B cell (primary cell): Measurements from ENCODE around the gene BTG2. TPM values are rescaled to one million over a fixed set of nuclear protein-coding genes. Genes with fewer than 3 reads are reported as not detected.

Experiments
- ATAC-seq: fragments of 200-7000 bp; cut with Tn5 transposase; one replicate; pipeline ENCODE4 v1.10.0; 2021; ENCODE audit warnings: low read depth, mild to moderate bottlenecking, moderate number of reproducible peaks, moderate library complexity
- CTCF ChIA-PET: fragments of 350-600 bp; sonication (Branson Sonifier 250); formaldehyde crosslinking; loops from one replicate; lab custom pipeline; 2021; ENCODE audit warnings: antibody characterized with exemption, inconsistent platforms; lab: Charles Lee
- POLR2A ChIA-PET: fragments of 350-600 bp; sonication (Branson Sonifier 250); formaldehyde crosslinking; loops from one replicate; lab custom pipeline; 2021; ENCODE audit warnings: antibody characterized with exemption; lab: Charles Lee
- DNase-seq: peaks from one replicate; pipeline ENCODE4 v3.0.0; 2013
- H2AFZ ChIP-seq: 2 replicates; pipeline ENCODE4 v1.6.1; 2012; ENCODE audit warnings: mild to moderate bottlenecking, low read depth, low read length; ENCODE audit not compliant: insufficient read depth, poor library complexity, severe bottlenecking
- H3K27ac ChIP-seq, 2 donors: 1 replicate in 1 of 2; 2 replicates in 1 of 2; pipeline ENCODE4 v1.5.1; 2012 to 2013; ENCODE audit warnings: low read length in 2 of 2, mild to moderate bottlenecking in 2 of 2, moderate library complexity in 1 of 2
- H3K27me3 ChIP-seq, 4 experiments: fragments of 200-600 bp in 1 of 4; sonication (generic) in 1 of 4; replicated peaks in 1 of 4; 1 replicate in 2 of 4; 2 replicates in 2 of 4; pipeline versions ENCODE4 v1.6.1 to v1.7.0; 2013 to 2016; ENCODE audit warnings: low read length in 3 of 4, mild to moderate bottlenecking in 2 of 4, mixed read lengths in 1 of 4, moderate library complexity in 1 of 4; ENCODE audit not compliant: insufficient read depth in 4 of 4, control insufficient read depth in 3 of 4; ENCODE audit errors: control extremely low read depth in 1 of 4
- H3K36me3 ChIP-seq, 2 experiments: replicated peaks in 1 of 2; 1 replicate in 1 of 2; 2 replicates in 1 of 2; pipeline versions ENCODE4 v1.6.1 to v1.7.1; 2013; ENCODE audit warnings: low read length in 1 of 2; ENCODE audit not compliant: insufficient read depth in 2 of 2, control insufficient read depth in 1 of 2; ENCODE audit errors: control extremely low read depth in 1 of 2, extremely low read depth in 1 of 2
- H3K4me1 ChIP-seq, 2 donors: fragments of 200-600 bp in 1 of 2; sonication (generic) in 1 of 2; 1 replicate in 1 of 2; 2 replicates in 1 of 2; pipeline versions ENCODE4 v1.5.1 to v1.6.1; 2013 to 2017; ENCODE audit warnings: low read length in 2 of 2; ENCODE audit not compliant: control insufficient read depth in 2 of 2, insufficient read depth in 2 of 2
- H3K4me2 ChIP-seq: replicated peaks from 2 replicates; pipeline ENCODE3; 2012; ENCODE audit warnings: mild to moderate bottlenecking, low read depth, low read length; ENCODE audit not compliant: poor library complexity, severe bottlenecking
- H3K4me3 ChIP-seq, 5 experiments: fragments of 200-600 bp in 1 of 5; sonication (generic) in 1 of 5; 1 replicate in 3 of 5; 2 replicates in 2 of 5; pipeline versions ENCODE4 v1.5.1 to v1.7.0; 2011 to 2016; ENCODE audit warnings: low read length in 4 of 5, mild to moderate bottlenecking in 4 of 5, low read depth in 2 of 5, control low read depth in 1 of 5, moderate library complexity in 1 of 5; ENCODE audit not compliant: insufficient read depth in 1 of 5; ENCODE audit errors: control extremely low read depth in 1 of 5, extremely low read depth in 1 of 5
- H3K79me2 ChIP-seq: fragments of 200-600 bp; sonication (generic); one replicate; pipeline ENCODE4 v1.6.0; 2016; ENCODE audit warnings: low read length; ENCODE audit not compliant: control insufficient read depth, insufficient read depth
- H3K9ac ChIP-seq: fragments of 200-600 bp; sonication (generic); 2 replicates; pipeline ENCODE4 v1.6.1; 2017; ENCODE audit warnings: mild to moderate bottlenecking, low read length, moderate library complexity
- H3K9me3 ChIP-seq, 3 donors: one replicate each; pipeline versions ENCODE4 v1.6.1 to v1.7.1; 2013; ENCODE audit warnings: low read length in 2 of 3; ENCODE audit not compliant: control insufficient read depth in 2 of 3, insufficient read depth in 1 of 3; ENCODE audit errors: control extremely low read depth in 1 of 3
- H4K20me1 ChIP-seq: 2 replicates; pipeline ENCODE4 v1.6.0; 2012; ENCODE audit warnings: mild to moderate bottlenecking, low read length; ENCODE audit not compliant: insufficient read depth, control insufficient read depth, poor library complexity, severe bottlenecking
- H3K27ac Mint-ChIP-seq: one replicate; pipeline ENCODE4 v1.8.0; 2021; ENCODE audit warnings: mixed read lengths
- H3K27me3 Mint-ChIP-seq: one replicate; pipeline ENCODE4 v1.8.0; 2021; ENCODE audit warnings: mixed read lengths
- H3K4me1 Mint-ChIP-seq: one replicate; pipeline ENCODE4 v1.8.0; 2021; ENCODE audit warnings: mixed read lengths
- H3K4me3 Mint-ChIP-seq: one replicate; pipeline ENCODE4 v1.8.0; 2021; ENCODE audit warnings: mixed read lengths
- H3K9me3 Mint-ChIP-seq: one replicate; pipeline ENCODE4 v1.8.0; 2022; ENCODE audit warnings: mixed read lengths; ENCODE audit not compliant: insufficient read depth
- CTCF ChIP-seq: fragments of 200-600 bp; IDR thresholded peaks from one replicate; pipeline ENCODE4 v1.8.0; 2022; ENCODE audit warnings: antibody characterized with exemption, mild to moderate bottlenecking
- EZH2 ChIP-seq: IDR thresholded peaks from 2 replicates; pipeline ENCODE4 v1.6.1; 2012; ENCODE audit warnings: borderline replicate concordance, low read depth, mild to moderate bottlenecking, moderate library complexity, low read length; ENCODE audit not compliant: insufficient read depth, poor library complexity, severe bottlenecking
- WGBS: methylation state at CpG from one replicate; pipeline ENCODE4 v1.1.5; 2013; ENCODE audit warnings: missing lambda C conversion rate; ENCODE audit not compliant: insufficient coverage; 5-methylcytosine and 5-hydroxymethylcytosine counted together
- intact Hi-C: fragments of 100-400 bp; cut with micrococcal nuclease; formaldehyde crosslinking; loops from one replicate; pipeline ENCODE4 v1.10.0; 2022
- polyA plus RNA-seq: library from polyadenylated mRNA; depleted of rRNA; stranded (reverse); fragments of >200 nt; gene quantifications from 2 replicates; pipeline ENCODE4 v1.2.3, GENCODE V29; 2012
- total RNA-seq, 2 donors: library from RNA; stranded (reverse); fragments of 120-200 nt in 1 of 2; gene quantifications; 1 replicate in 1 of 2; 2 replicates in 1 of 2; pipeline versions ENCODE4 v1.2.3 to v1.2.4, GENCODE V29; 2013 to 2022

BTG2 gene
- total and polyA plus RNA-seq, 2 donors (not counting 1 experiment from before 2014, with no cell fraction given), result 508 to 778 TPM

DNA sequence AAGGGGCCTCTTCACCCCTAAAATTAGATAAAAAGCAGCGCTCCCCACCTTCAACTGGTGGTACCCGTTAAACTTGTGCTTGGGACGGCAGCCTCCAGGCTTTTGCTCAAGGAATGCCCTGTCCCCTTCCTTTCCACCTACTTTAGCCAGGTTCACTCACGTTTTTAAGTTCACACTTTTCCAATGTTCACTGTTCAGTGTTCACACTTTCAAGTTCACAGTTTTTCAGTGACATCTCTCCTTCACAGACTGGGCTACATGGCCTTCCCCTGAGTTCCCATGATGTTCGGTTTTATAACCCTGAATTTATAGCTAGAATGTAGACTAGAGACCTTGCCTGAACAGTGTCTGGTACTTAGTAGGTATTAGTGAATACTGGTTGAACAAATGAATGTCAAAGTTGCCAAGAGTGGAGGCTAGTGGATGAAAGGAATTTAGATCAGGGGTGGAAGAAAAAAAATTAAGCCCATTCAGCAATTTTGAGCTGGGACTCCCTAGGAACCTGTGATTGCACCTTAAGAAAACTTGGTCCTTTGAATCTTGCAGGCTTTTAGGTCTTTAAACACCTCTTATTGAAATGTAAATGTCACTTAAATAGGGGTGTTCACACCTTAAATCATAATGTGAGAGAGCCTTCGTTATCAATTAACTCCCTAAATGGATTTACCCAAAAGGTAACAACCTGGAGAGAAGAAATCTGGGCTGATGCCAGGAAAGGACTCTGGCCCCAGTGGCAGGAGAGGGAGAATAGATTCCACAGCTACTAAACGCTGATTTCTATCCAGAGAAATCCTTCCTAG, 12.3 kb downstream of the BTG2 start:
- H3K27ac Mint-ChIP-seq, result peak overlapping the region; percentile 65
- 91% methylated on average over 5 of the region's 7 CpGs for WGBS

More for the DNA sequence above, 12.3 kb downstream of the BTG2 start:
- no peaks in the 10 kb centered on the region for H3K9me3 Mint-ChIP-seq
- H3K27me3 Mint-ChIP-seq, result no peaks in the 10 kb centered on the region
- no peak overlapping the region for H3K9ac ChIP-seq
- H2AFZ ChIP-seq, result no peak overlapping the region
- DNase-seq (no peak), ATAC-seq (no peak)
- intact Hi-C loops, result no loop called here
- no peaks in the 10 kb centered on the region for H4K20me1 ChIP-seq
- H3K79me2 ChIP-seq, result peaks cover 11% of the 10 kb centered on the region
- H3K4me1 ChIP-seq, result peaks cover 51 to 65% of the 10 kb centered on the region in 2 donors
- no peaks in the 10 kb centered on the region for H3K9me3 ChIP-seq
- TF ChIP-seq CTCF (no peak), EZH2 (no peak)
- H3K27ac ChIP-seq, result peak overlapping the region in 1 of 2 donors; percentile 56
- H3K4me3 Mint-ChIP-seq, result no peak overlapping the region
- no peak overlapping the region for H3K4me3 ChIP-seq
- no peaks in the 10 kb centered on the region for H3K27me3 ChIP-seq
- POLR2A ChIA-PET, result interaction anchor here (0.7 to 13.4 kb wide), 5 partner anchors 8 to 43 kb away, joined by 3 to 687 read pairs (median 4); partner anchors contain the start of gene BTG2
- no peaks in the 10 kb centered on the region for H3K36me3 ChIP-seq
- CTCF ChIA-PET, result interaction anchor here (0.8 to 14.6 kb wide), 7 partner anchors 9 to 121 kb away, joined by 3 to 441 read pairs (median 28); partner anchors contain the start of gene BTG2
- H3K4me2 ChIP-seq, result no peak overlapping the region
- H3K4me1 Mint-ChIP-seq, result peaks cover 72% of the 10 kb centered on the region
